COLO668 (cell line): ENCODE results near the gene CYP4F8.

Experiments
- DNase-seq: peaks from one replicate; lab custom pipeline; 2025; ENCODE audit not compliant: unreplicated experiment; lab: John Stamatoyannopoulos, UW

The CYP4F8 gene

DNA sequence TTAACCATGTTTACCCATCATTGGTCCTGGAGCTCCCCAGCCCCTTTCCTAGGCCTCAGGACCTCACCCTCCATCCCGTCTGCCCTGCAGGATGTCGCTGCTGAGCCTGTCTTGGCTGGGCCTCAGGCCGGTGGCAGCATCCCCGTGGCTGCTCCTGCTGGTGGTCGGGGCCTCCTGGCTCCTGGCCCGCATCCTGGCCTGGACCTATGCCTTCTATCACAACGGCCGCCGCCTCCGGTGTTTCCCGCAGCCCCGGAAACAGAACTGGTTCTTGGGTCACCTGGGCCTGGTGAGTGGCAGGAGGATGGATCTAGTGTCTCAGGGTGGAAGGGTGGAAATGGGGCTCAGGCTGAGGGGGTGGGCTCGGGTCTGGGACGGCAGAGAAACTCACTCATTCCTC, 508 bp downstream of the CYP4F8 start:
- DNase-seq = no peak

- no peak for DNase-seq
These were observed 1.2 kb downstream of the CYP4F8 start for GRCh38 chr19:15616183-15616582.

- no peak for DNase-seq
These were observed 1.7 kb downstream of the CYP4F8 start for GRCh38 chr19:15616627-15617270.

DNA sequence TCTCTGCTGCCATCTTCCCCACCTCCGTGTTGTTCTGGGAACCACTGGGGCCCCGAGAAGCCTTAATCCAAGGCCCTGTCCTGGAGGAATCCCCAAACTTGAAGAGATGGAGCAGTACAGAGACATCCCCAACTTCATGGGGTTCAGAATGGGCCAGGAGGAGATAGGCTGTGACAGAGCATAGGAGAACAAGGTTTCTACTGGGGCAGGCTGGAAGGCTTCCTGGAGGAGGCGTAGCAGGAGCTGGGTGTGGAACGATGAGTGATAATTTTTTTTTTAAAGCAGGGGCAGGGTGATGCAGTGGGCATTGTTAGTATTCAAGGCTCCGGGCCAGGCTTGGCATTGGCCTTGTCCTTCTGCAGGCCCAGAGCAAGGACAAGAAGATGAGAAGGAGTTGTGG, 3.3 kb downstream of the CYP4F8 start:
- DNase-seq = no peak

GRCh38 chr19:15621801-15622200, 6.8 kb downstream of the CYP4F8 start:
- no peak for DNase-seq

- DNase-seq = no peak
These were observed 8.0 kb downstream of the CYP4F8 start for GRCh38 chr19:15622991-15623390.

DNA sequence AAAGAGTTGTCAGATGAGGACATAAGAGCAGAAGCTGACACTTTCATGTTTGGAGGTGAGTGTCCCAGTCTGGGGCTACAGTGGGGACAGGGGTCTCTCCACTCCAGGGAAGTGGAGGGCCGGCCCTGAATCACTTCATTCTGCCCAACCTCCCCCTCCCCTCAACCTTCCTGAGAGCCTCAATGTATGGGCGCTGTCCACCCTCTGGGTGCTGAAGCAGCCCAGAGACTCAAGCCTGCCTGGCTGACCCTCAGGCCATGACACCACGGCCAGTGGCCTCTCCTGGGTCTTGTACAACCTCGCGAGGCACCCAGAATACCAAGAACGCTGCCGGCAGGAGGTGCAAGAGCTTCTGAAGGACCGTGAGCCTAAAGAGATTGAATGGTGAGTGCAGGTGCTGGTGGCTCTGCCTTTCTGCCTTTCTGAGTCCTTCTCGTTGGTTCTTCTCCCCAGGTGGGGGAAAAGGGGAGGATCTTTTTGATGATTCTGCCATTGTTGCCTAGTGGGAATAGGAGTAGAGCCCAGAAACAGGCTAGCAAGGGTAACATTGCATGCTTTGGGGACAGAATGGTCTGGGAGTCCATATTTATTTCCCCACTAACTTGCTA, 8.8 kb downstream of the CYP4F8 start:
- DNase-seq = no peak

- DNase-seq = no peak
These were observed 13.4 kb downstream of the CYP4F8 start for GRCh38 chr19:15628236-15629002.

DNA sequence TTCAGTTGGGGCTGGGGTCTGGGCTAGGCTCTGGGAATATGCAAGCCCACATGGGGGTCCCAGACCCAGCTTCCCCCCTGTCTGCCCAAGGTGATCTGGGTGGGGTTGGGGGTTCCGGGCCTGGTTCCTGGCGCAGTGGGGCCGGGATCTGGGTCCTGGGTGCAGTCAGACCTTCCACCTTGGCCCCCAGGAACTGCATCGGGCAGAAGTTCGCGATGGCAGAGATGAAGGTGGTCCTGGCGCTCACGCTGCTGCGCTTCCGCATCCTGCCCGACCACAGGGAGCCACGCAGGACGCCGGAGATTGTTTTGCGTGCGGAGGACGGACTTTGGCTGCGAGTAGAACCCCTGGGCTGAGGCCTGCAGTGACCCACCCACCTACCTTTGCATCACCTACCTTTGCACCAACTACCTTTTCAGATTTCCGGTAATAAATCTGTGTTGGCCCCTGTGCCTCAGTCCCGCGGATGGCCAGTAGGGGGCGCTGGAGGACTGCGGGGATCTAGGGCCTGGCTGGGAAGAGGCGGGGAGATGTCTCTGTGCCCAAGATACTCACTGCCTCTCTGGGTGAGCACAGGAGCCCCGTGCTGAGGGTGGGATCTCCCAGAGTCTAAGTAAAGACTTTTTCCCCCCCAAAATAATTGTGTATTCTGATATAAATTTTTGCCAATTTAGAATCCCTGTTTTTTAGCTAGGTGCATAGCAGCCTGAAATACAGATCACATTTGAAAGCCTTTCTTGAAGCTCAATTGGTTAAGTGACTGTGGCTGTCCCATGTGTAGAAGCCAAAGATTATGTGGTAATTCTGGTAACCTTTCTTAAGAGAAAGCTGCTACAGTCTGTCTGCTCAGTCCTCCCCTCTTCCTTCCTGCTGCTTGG, 14.2 kb downstream of the CYP4F8 start:
- DNase-seq = peak; percentile 62

DNA sequence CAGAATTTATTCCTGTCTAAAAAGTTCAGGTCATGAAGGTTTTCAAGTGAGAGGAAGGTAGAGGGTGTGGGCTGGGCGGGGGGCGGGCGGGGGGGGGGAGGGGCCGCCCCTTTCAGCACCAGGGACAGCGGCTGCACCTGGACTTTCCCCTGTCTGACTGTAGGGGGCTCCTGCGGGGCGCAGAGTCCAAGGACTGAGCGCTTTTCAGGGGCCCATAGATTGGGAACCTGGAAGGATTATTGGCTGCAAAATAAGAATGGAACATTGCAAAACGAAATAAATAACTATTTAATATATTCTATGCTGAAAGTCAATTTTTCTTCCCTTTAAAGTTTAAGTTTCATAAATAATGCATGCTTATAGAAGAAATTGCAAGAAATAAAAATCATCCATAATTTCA, 16.8 kb downstream of the CYP4F8 start:
- DNase-seq = no peak

GRCh38 chr19:15633082-15633835, 18.2 kb downstream of the CYP4F8 start:
- DNase-seq = no peak

DNA sequence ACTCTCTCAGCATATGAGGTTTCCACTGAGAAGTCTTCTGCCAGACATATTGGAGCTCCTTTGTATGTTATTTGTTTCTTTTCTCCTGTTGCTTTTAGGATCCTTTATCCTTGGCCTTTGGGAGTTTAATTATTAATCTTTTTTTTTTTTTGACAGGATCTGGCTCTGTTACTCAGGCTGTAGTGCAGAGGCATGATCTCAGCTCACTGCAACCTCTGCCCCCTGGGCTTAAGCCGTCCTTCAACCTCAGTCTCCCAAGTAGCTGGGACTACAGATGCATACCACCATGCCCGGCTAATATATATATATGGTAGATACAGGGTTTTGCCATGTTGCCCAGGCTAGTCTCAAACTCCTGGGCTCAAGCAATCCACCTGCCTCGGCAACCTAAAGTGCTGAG, 19.1 kb downstream of the CYP4F8 start:
- no peak for DNase-seq

DNA sequence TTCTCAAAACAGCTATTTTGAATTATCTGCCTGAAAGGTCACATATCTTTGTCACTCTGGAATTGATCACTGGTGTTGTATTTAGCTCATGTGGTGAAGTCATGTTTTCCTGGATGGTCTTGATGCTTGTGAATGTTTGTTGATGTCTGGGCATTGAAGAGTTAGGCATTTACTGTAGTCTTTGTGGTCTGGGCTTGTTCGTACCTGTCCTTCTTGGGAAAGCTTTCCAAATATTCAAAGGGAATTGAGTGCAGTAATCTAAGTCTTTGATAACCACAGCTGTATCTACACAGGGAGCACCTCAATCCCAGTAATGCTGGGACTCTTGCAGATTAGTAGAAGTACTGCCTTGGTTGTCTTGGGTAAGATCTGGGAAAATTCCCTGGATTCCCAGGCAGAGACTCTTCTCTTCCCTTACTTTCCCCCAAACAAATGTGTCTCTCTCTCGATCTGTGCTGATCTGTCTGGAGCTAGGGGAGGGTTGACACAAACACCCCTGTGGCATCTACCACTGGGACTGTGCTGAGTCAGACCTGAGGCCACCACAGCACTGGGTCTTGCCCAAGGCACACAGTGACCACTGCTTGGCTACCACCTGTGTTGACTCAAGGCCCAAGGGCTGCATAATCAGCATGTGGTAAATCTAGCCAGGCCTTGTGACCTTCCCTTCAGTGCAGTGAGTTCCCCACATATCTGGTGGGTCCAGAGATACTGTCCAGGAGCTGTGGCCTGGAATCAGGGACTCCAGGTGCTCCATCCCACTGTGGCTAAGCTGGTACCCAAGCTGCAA, 20.2 kb downstream of the CYP4F8 start:
- no peak for DNase-seq

GRCh38 chr19:15636026-15636425, 21.0 kb downstream of the CYP4F8 start:
- DNase-seq = no peak

DNA sequence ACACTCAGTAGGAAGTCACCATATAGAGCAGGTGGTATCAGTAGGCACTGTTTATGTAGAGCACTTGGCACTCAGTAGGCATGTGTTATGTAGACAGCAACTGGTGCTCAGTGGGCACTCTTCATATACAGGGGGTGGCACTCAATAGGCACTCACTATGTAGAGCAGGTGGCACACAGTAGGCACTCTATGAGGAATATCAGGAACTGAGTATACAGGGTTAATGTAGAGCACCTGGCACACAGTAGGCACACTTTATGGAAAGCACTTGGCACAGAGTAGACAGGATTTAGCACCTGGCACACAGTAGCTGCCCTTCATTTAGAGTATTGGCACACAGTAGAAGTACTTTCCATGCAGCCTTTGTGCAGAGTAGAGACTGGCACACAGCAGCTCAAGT, 24.6 kb downstream of the CYP4F8 start:
- no peak for DNase-seq

GRCh38 chr19:15640294-15640903, 25.4 kb downstream of the CYP4F8 start, which contains the start of gene CYP4F3:
Gene CYP4F3, plus strand, starts transcription at chr19:15640897. Its CDS starts 519 bp downstream, at chr19:15641416.
- DNase-seq = peak; percentile 75

GRCh38 chr19:15640904-15641597, 26.0 kb downstream of the CYP4F8 start:
- peak; percentile 7 for DNase-seq

- DNase-seq = no peak
These were observed 27.0 kb downstream of the CYP4F8 start for GRCh38 chr19:15641901-15642491.
